A673 (cell line): ENCODE results near the gene RAC2. TPM values are rescaled to one million over a fixed set of nuclear protein-coding genes. Genes with fewer than 3 reads are reported as not detected.

Experiments used
- BruUV-seq: library from RNA; stranded (reverse); fragments of 400-500 nt; replicated peaks from 2 replicates; lab custom pipeline; 2021; lab: Mats Ljungman, UMichigan
- CTCF ChIA-PET: fragments of 300-600 bp; sonication (Branson Sonifier 250); formaldehyde crosslinking; loops from one replicate; lab custom pipeline; 2022; ENCODE audit warnings: antibody characterized with exemption; lab: Charles Lee
- POLR2A ChIA-PET: fragments of 300-600 bp; sonication (Branson Sonifier 250); formaldehyde crosslinking; loops from one replicate; lab custom pipeline; 2022; ENCODE audit warnings: antibody characterized with exemption; ENCODE audit not compliant: low non-redundant PET; lab: Charles Lee
- DNase-seq: peaks from one replicate; pipeline ENCODE4 v3.0.0-alpha.2; 2015; ENCODE audit warnings: low spot score
- H3K27ac ChIP-seq: fragments of 200-600 bp; sonication (generic); 2 replicates; pipeline ENCODE4 v1.5.1; 2016; ENCODE audit warnings: mixed run types, low read depth, mild to moderate bottlenecking, mixed read lengths, antibody characterized with exemption, low read length; ENCODE audit not compliant: poor library complexity, severe bottlenecking
- H3K27me3 ChIP-seq: fragments of 200-600 bp; sonication (generic); replicated peaks from 2 replicates; pipeline ENCODE4 v1.6.1; 2017; ENCODE audit warnings: mixed run types, low read depth, mild to moderate bottlenecking, mixed read lengths, antibody characterized with exemption, low read length; ENCODE audit not compliant: insufficient read depth, poor library complexity
- H3K36me3 ChIP-seq: fragments of 200-600 bp; sonication (generic); 2 replicates; pipeline ENCODE4 v1.6.1; 2016; ENCODE audit warnings: mixed run types, mild to moderate bottlenecking, mixed read lengths, antibody characterized with exemption, low read length; ENCODE audit not compliant: insufficient read depth, poor library complexity, severe bottlenecking
- H3K4me1 ChIP-seq: fragments of 200-600 bp; sonication (generic); 2 replicates; pipeline ENCODE4 v1.6.1; 2017; ENCODE audit warnings: mixed run types, mild to moderate bottlenecking, mixed read lengths, antibody characterized with exemption, low read length; ENCODE audit not compliant: insufficient read depth, poor library complexity, severe bottlenecking
- H3K4me3 ChIP-seq: fragments of 200-600 bp; sonication (generic); 2 replicates; pipeline ENCODE4 v1.5.1; 2016; ENCODE audit warnings: low read depth, mixed run types, mild to moderate bottlenecking, mixed read lengths, low read length; ENCODE audit not compliant: poor library complexity, severe bottlenecking
- H3K9me3 ChIP-seq: fragments of 200-600 bp; sonication (generic); 2 replicates; pipeline ENCODE4 v1.6.1; 2016; ENCODE audit warnings: mixed run types, low read depth, mild to moderate bottlenecking, mixed read lengths, antibody characterized with exemption, low read length; ENCODE audit not compliant: poor library complexity, severe bottlenecking
- EZH2 ChIP-seq: fragments of 200-600 bp; sonication (generic); IDR thresholded peaks from 2 replicates; pipeline ENCODE4 v1.6.1; 2017; ENCODE audit warnings: borderline replicate concordance, low read depth, mild to moderate bottlenecking, mixed read lengths, antibody characterized with exemption, low read length; ENCODE audit not compliant: poor library complexity, severe bottlenecking
- intact Hi-C: fragments of 100-400 bp; cut with micrococcal nuclease; formaldehyde crosslinking; loops from one replicate; pipeline ENCODE4 v1.10.0; 2022; ENCODE audit not compliant: unreplicated experiment
- total RNA-seq: library from RNA; stranded (reverse); gene quantifications from 2 replicates; pipeline ENCODE4 v1.2.3, GENCODE V29; 2021
- TF ChIP-seq, protein P1 (sequence below): fragments of 300-800, 200-600 bp; sonication (generic); conservative IDR thresholded peaks from 2 replicates; pipeline ENCODE4 v1.5.1; 2017; ENCODE audit warnings: low read depth, mild to moderate bottlenecking, antibody characterized with exemption, low read length, moderate library complexity, mixed read lengths

Gene RAC2
- total RNA-seq, 1 experiment from 2014 or later = 4.0 TPM

DNA sequence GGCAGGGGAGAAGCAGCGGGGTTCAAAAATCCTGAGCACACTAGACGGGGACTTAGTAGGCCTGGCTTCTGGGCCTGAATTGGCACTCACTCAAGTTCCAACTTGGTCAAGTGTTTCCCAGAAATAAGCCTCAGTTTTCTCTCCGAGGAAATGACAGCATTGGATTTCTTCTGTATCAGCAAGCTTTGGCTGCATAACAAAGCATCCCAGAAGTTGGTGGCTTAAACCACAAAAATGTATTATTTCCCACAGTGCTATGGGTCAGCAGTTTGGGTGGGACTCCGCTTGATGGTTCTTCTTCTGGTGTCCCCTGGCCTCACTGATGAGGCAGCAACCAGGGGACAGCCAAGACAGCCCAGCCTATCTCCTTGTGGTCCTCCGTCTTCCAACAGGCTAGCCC lies 36.6 kb upstream of the RAC2 start:
- no peaks in the 10 kb centered on the region for H3K4me1 ChIP-seq
- ChIA-PET POLR2A (no interaction called here), CTCF (interaction anchor here (0.6 kb wide), 1 partner anchor 192 kb away, joined by 3 read pairs; no protein-coding TSS in a partner anchor)
- BruUV-seq = no TSS peak
- no peaks in the 10 kb centered on the region for H3K36me3 ChIP-seq
- no peaks in the 10 kb centered on the region for H3K27me3 ChIP-seq
- TF ChIP-seq, protein P1, sequence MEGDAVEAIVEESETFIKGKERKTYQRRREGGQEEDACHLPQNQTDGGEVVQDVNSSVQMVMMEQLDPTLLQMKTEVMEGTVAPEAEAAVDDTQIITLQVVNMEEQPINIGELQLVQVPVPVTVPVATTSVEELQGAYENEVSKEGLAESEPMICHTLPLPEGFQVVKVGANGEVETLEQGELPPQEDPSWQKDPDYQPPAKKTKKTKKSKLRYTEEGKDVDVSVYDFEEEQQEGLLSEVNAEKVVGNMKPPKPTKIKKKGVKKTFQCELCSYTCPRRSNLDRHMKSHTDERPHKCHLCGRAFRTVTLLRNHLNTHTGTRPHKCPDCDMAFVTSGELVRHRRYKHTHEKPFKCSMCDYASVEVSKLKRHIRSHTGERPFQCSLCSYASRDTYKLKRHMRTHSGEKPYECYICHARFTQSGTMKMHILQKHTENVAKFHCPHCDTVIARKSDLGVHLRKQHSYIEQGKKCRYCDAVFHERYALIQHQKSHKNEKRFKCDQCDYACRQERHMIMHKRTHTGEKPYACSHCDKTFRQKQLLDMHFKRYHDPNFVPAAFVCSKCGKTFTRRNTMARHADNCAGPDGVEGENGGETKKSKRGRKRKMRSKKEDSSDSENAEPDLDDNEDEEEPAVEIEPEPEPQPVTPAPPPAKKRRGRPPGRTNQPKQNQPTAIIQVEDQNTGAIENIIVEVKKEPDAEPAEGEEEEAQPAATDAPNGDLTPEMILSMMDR = no peak
- no peak for TF ChIP-seq EZH2
- no peak for DNase-seq
- H3K9me3 ChIP-seq = no peaks in the 10 kb centered on the region
- H3K27ac ChIP-seq = no peak overlapping the region
- intact Hi-C loops = no loop called here
- no peak overlapping the region for H3K4me3 ChIP-seq

DNA sequence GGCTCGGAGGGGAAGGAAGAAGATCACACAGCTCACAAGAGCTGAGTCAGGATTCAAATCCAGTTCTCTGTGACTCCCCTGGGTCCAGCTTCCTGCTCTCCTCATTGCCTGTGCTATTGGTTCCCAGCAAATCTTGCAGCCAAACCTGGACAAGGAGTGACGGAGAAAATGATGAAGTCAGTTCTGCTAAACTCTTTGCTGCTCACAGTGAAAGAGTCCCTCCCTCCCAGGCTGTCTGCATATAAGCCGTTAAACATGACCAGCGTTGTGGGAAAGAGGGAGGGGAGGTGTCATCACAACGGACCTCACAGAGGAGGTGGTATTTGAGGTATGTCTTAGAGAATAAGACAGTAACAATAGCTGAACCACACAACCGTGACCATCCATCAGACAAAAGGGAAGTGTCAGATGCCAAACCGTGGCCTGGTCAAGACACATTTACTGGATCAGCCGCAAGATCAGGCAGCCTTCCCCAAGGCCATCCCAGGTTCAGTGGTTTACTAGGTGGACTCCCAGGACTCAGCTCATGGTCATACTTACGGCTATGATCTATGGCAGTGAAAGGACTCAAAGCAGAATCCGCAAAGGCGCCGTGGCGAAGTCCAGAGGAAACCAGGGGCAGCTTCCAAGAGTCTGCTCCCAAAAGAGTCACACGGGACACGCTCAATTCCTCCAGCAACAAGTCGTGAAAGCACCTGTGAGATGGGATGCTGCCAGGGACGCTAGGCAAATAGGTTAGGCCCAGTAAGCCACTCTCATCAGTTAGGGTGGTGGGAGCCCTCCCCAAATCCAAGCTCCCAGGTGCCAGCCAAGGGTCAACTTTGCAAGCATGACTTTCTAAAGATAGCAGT lies 35.5 kb upstream of the RAC2 start:
- Histone ChIP-seq H3K4me1 (no peaks in the 10 kb centered on the region), H3K36me3 (no peaks in the 10 kb centered on the region), H3K4me3 (no peak overlapping the region), H3K27me3 (no peaks in the 10 kb centered on the region), H3K9me3 (no peaks in the 10 kb centered on the region), H3K27ac (no peak overlapping the region)
- intact Hi-C loops = loop anchor here (10.0 kb wide), 1 partner anchor 145 kb away; the partner anchor contains the start of gene ELFN2
- TF ChIP-seq EZH2 = no peak
- TF ChIP-seq, protein P1 = no peak
- ChIA-PET POLR2A (no interaction called here), CTCF (no interaction called here)
- no peak for DNase-seq
- no TSS peak for BruUV-seq

DNA sequence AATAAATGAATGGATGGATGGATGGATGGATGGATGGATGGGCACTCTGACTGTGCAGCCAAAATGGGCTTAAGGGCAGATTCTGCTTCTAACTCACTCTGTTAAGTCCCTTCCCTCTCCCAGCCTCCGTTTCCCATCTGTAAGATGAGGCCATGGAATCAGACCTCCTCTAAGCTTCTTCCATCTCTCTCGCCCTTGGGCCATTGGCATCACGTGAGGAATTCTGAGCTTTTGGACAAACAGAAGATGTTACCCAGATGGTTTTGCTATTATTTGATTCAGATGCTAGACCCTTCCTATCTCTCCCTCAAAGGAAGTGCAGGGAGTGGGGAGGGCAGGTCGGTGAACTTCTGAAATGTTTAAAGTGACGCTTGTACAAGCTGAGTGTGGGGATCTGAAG lies 34.2 kb upstream of the RAC2 start:
- no peaks in the 10 kb centered on the region for H3K27me3 ChIP-seq
- ChIA-PET CTCF (no interaction called here), POLR2A (no interaction called here)
- DNase-seq = no peak
- intact Hi-C loops = loop anchor here (10.0 kb wide), 1 partner anchor 147 kb away; the partner anchor contains the start of gene ELFN2
- no peak overlapping the region for H3K4me3 ChIP-seq
- TF ChIP-seq, protein P1 = no peak
- no peaks in the 10 kb centered on the region for H3K36me3 ChIP-seq
- no peaks in the 10 kb centered on the region for H3K4me1 ChIP-seq
- no peaks in the 10 kb centered on the region for H3K9me3 ChIP-seq
- BruUV-seq = no TSS peak
- no peak overlapping the region for H3K27ac ChIP-seq
